Fibroblast of skin of back (primary cell): ENCODE data around the gene EXPH5.

ENCODE experiments used
- DNase-seq: peaks from one replicate; pipeline ENCODE4 v3.0.0-alpha.2; 2013

Gene EXPH5

DNA sequence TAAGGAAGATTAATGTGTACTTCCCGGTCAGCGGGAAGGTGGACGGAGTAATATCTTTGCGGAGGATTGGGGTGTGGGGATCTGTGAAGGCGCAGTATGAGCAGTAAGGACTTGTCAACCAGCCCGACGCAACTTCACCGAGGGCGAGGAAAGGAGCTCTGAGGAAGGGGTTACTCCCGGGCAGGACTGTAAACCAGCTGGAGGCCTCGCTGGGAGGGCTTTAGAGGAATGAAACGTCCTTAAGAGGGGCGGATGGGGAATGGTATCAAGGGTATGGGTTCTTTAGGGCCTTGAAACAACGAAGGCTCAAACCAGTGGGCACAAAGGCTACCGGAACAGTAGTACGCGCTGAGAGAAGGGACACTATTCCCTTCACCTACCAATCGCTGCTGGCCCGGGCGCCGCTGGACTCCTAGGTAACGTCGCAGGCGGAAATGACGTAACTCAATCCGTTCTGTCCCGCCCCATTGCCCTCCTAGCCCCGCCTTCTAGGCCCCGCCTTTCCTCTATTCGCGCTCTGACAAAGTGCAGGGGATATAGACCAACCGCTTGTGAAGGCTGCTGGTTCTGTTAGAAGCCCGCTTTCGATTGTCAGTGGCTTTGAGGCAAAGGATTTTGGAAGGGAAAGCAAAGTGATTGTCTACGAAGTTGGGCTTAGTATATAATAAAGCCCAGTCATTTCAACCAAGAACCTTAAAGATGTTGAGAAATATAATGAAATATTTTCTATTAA lies 126.3 kb downstream of the EXPH5 start, which contains the start of gene C11orf65:
C11orf65 (minus strand) TSS at position 439 of the 733 bp plus-strand sequence. CDS start 5,970 bp downstream, outside the sequence.
- DNase-seq, result peak; percentile 96

- DNase-seq, result no peak
Observed at GRCh38 chr11:108466405-108466804, 127.2 kb downstream of the EXPH5 start.
